ENCODE measurements around the gene JAZF1. TPM values are rescaled to one million over a fixed set of nuclear protein-coding genes. Genes with fewer than 3 reads are reported as not detected.
A peak's percentile ranks its signal among the peaks of the same experiment; 100 is the strongest.

Gene JAZF1
- polyA plus RNA-seq, 3 donors, result 12.1 to 18.1 (median 17.2) TPM

GRCh38 chr7:27840313-27840712 lies 340.3 kb downstream of the JAZF1 start:
- no peaks in the 10 kb centered on the region for H3K27me3 ChIP-seq (ENCODE audit: control insufficient read depth in 2 of 2, insufficient read depth in 2 of 2, low read length in 2 of 2)
- Mint-ChIP-seq H3K9me3 (no peaks in the 10 kb centered on the region), H3K4me1 (no peaks in the 10 kb centered on the region), H3K36me3 (peaks cover 69 to 83% of the 10 kb centered on the region in 2 donors), H3K4me3 (no peak overlapping the region), H3K27me3 (ENCODE audit: low read depth in 3 of 3) (peaks cover 0 to 2% (median 0%) of the 10 kb centered on the region in 3 donors), H3K27ac (no peak overlapping the region)
- H3K9me3 ChIP-seq (replicated peaks in 1 of 2; ENCODE audit: control insufficient read depth in 1 of 2, insufficient read depth in 1 of 2, low read length in 2 of 2), result no peaks in the 10 kb centered on the region
- H2AFZ ChIP-seq (ENCODE audit: insufficient read depth, low read depth, low read length, poor library complexity, severe bottlenecking), result no peak overlapping the region
- no peaks in the 10 kb centered on the region for H3K79me2 ChIP-seq (ENCODE audit: insufficient read depth, low read length)
- DNase-seq, result no peak
- H3K9ac ChIP-seq (ENCODE audit: insufficient read depth, low read length, poor library complexity, severe bottlenecking), result no peak overlapping the region
- H3K4me2 ChIP-seq (replicated peaks; ENCODE audit: extremely low read depth, low read length, poor library complexity, severe bottlenecking), result no peak overlapping the region
- 83% methylated on average over 2 of the region's 8 CpGs for WGBS (ENCODE audit: insufficient coverage)
- H3K36me3 ChIP-seq (replicated peaks in 1 of 2; ENCODE audit: control insufficient read depth in 1 of 2, insufficient read depth in 2 of 2, low read length in 2 of 2), result peaks cover 47 to 87% of the 10 kb centered on the region in 2 donors
- no peak for TF ChIP-seq CTCF (IDR thresholded peaks at IDR 0.05)
- H3K4me3 ChIP-seq (replicated peaks in 1 of 3; ENCODE audit: low read depth in 2 of 3, low read length in 3 of 3), result no peak overlapping the region
- intact Hi-C loops (cut with micrococcal nuclease), result no loop called here
- H3K4me1 ChIP-seq (ENCODE audit: control insufficient read depth in 1 of 2, insufficient read depth in 2 of 2, low read length in 2 of 2), result no peaks in the 10 kb centered on the region
- peak overlapping the region in 1 of 2 donors; percentile 24 for H3K27ac ChIP-seq (ENCODE audit: low read depth in 1 of 2, low read length in 2 of 2)
- peaks cover 44% of the 10 kb centered on the region for H4K20me1 ChIP-seq (ENCODE audit: insufficient read depth, low read length)

GRCh38 chr7:27839099-27839498 lies 341.5 kb downstream of the JAZF1 start:
- Histone ChIP-seq H3K4me2 (replicated peaks; ENCODE audit: extremely low read depth, low read length, poor library complexity, severe bottlenecking) (no peak overlapping the region), H3K79me2 (ENCODE audit: insufficient read depth, low read length) (no peaks in the 10 kb centered on the region), H3K4me1 (ENCODE audit: control insufficient read depth in 1 of 2, insufficient read depth in 2 of 2, low read length in 2 of 2) (no peaks in the 10 kb centered on the region), H3K4me3 (replicated peaks in 1 of 3; ENCODE audit: low read depth in 2 of 3, low read length in 3 of 3) (no peak overlapping the region), H3K9me3 (replicated peaks in 1 of 2; ENCODE audit: control insufficient read depth in 1 of 2, insufficient read depth in 1 of 2, low read length in 2 of 2) (no peaks in the 10 kb centered on the region), H3K36me3 (replicated peaks in 1 of 2; ENCODE audit: control insufficient read depth in 1 of 2, insufficient read depth in 2 of 2, low read length in 2 of 2) (peaks cover 51 to 99% of the 10 kb centered on the region in 2 donors), H3K27ac (ENCODE audit: low read depth in 1 of 2, low read length in 2 of 2) (no peak overlapping the region), H4K20me1 (ENCODE audit: insufficient read depth, low read length) (peaks cover 46% of the 10 kb centered on the region), H3K9ac (ENCODE audit: insufficient read depth, low read length, poor library complexity, severe bottlenecking) (no peak overlapping the region), H3K27me3 (ENCODE audit: control insufficient read depth in 2 of 2, insufficient read depth in 2 of 2, low read length in 2 of 2) (no peaks in the 10 kb centered on the region), H2AFZ (ENCODE audit: insufficient read depth, low read depth, low read length, poor library complexity, severe bottlenecking) (no peak overlapping the region)
- Mint-ChIP-seq H3K27me3 (ENCODE audit: low read depth in 3 of 3) (no peaks in the 10 kb centered on the region), H3K9me3 (no peaks in the 10 kb centered on the region), H3K36me3 (peaks cover 78 to 87% of the 10 kb centered on the region in 2 donors), H3K4me3 (no peak overlapping the region), H3K4me1 (no peaks in the 10 kb centered on the region), H3K27ac (no peak overlapping the region)
- no peak for TF ChIP-seq CTCF (IDR thresholded peaks at IDR 0.05)
- 96% methylated on average over 7 of the region's 10 CpGs for WGBS (ENCODE audit: insufficient coverage)
- no peak for DNase-seq
- intact Hi-C loops (cut with micrococcal nuclease), result no loop called here
